Skeletal muscle tissue (tissue), 4 donors: Measurements from ENCODE around the gene SRR. TPM values are rescaled to one million over a fixed set of nuclear protein-coding genes. Genes with fewer than 3 reads are reported as not detected.
A peak's percentile ranks its signal among the peaks of the same experiment; 100 is the strongest.

Experiments
- H3K27ac ChIP-seq: one replicate; pipeline ENCODE4 v1.7.0; 2013; ENCODE audit warnings: mild to moderate bottlenecking, low read depth, low read length, inconsistent platforms
- H3K27me3 ChIP-seq, 3 donors: one replicate each; pipeline ENCODE4 v1.7.0; 2013; ENCODE audit warnings: low read length in 3 of 3; ENCODE audit not compliant: control insufficient read depth in 3 of 3, insufficient read depth in 3 of 3
- H3K36me3 ChIP-seq, 3 donors: one replicate each; pipeline ENCODE4 v1.7.0; 2013; ENCODE audit warnings: low read length in 3 of 3; ENCODE audit not compliant: control insufficient read depth in 3 of 3, insufficient read depth in 3 of 3
- H3K4me1 ChIP-seq, 3 donors: one replicate each; pipeline ENCODE4 v1.7.0; 2013; ENCODE audit warnings: low read length in 3 of 3, mild to moderate bottlenecking in 3 of 3; ENCODE audit not compliant: control insufficient read depth in 3 of 3, insufficient read depth in 3 of 3
- H3K4me3 ChIP-seq, 3 donors: one replicate each; pipeline ENCODE4 v1.7.0; 2013; ENCODE audit warnings: low read length in 3 of 3
- H3K9ac ChIP-seq, 3 donors: one replicate each; pipeline ENCODE4 v1.7.0; 2013; ENCODE audit warnings: low read length in 3 of 3, mild to moderate bottlenecking in 3 of 3, moderate library complexity in 2 of 3, low read depth in 1 of 3
- H3K9me3 ChIP-seq, 3 donors: one replicate each; pipeline ENCODE4 v1.7.0; 2013; ENCODE audit warnings: low read length in 3 of 3; ENCODE audit not compliant: control insufficient read depth in 3 of 3
- total RNA-seq: library from RNA; depleted of rRNA; stranded (reverse); fragments of >200 nt; gene quantifications from one replicate; pipeline ENCODE4 v1.2.3, GENCODE V29; 2014
- donor health status: Osteomylitis.

Gene SRR
- total RNA-seq, 1 donor from 2014 or later: 17.2 TPM

DNA sequence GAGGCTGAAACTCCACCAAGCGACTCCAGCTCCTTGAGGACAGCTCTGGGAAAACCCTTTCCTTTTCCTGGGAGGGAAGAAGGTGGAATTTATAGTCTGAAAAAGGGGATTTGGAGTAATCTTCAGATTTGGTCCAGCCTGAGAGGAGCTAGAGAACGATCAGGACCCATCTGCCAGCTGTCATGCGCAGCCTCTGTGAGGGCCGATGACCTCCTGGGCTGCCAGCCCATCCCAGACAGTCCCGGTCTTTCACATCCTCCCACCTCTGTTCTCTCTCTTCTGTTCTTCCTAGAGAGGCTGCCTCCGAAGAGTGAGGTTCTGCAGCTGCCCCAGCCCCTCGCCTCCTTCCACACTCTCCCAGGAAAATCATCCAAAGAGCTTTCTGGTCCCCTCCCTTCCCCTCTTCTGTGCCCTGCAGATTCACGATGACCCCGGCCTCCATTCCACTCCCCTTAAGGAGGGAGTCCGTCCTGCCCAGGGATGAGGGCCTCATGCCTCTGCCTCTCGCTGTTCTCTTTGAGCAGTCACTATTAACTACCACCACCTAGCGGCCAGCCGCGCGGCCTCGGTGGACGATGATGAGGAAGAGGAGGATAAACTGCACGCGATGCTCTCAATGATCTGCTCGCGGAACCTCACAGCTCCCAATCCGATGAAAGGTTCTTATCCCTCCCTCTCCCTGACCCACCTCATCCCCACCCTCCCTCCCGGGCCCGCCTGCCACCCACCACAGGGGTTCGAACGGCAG lies 63.2 kb downstream of the SRR start:
- H3K4me3 ChIP-seq: no peak overlapping the region
- H3K4me1 ChIP-seq: peaks cover 26 to 30% (median 29%) of the 10 kb centered on the region in 3 donors
- H3K36me3 ChIP-seq: peaks cover 12 to 36% (median 33%) of the 10 kb centered on the region in 3 donors

GRCh38 chr17:2368359-2368758 lies 64.6 kb downstream of the SRR start:
- H3K27me3 ChIP-seq: no peaks in the 10 kb centered on the region
- H3K27ac ChIP-seq: no peak overlapping the region
- H3K9me3 ChIP-seq: no peaks in the 10 kb centered on the region
- H3K9ac ChIP-seq: no peak overlapping the region
- peaks cover 22 to 26% (median 24%) of the 10 kb centered on the region in 3 donors for H3K4me1 ChIP-seq
- H3K4me3 ChIP-seq: no peak overlapping the region
- H3K36me3 ChIP-seq: peaks cover 14 to 34% (median 32%) of the 10 kb centered on the region in 3 donors

More for the DNA sequence above, 63.2 kb downstream of the SRR start:
- no peaks in the 10 kb centered on the region for H3K9me3 ChIP-seq
- H3K9ac ChIP-seq: no peak overlapping the region
- no peak overlapping the region for H3K27ac ChIP-seq
- H3K27me3 ChIP-seq: no peaks in the 10 kb centered on the region

GRCh38 chr17:2369039-2369438 lies 65.3 kb downstream of the SRR start:
- H3K9ac ChIP-seq: peak overlapping the region in 1 of 3 donors; percentile 8
- H3K4me3 ChIP-seq: no peak overlapping the region
- peaks cover 18 to 39% (median 38%) of the 10 kb centered on the region in 3 donors for H3K36me3 ChIP-seq
- H3K9me3 ChIP-seq: no peaks in the 10 kb centered on the region
- peaks cover 15 to 19% (median 17%) of the 10 kb centered on the region in 3 donors for H3K4me1 ChIP-seq
- no peak overlapping the region for H3K27ac ChIP-seq
- no peaks in the 10 kb centered on the region for H3K27me3 ChIP-seq

DNA sequence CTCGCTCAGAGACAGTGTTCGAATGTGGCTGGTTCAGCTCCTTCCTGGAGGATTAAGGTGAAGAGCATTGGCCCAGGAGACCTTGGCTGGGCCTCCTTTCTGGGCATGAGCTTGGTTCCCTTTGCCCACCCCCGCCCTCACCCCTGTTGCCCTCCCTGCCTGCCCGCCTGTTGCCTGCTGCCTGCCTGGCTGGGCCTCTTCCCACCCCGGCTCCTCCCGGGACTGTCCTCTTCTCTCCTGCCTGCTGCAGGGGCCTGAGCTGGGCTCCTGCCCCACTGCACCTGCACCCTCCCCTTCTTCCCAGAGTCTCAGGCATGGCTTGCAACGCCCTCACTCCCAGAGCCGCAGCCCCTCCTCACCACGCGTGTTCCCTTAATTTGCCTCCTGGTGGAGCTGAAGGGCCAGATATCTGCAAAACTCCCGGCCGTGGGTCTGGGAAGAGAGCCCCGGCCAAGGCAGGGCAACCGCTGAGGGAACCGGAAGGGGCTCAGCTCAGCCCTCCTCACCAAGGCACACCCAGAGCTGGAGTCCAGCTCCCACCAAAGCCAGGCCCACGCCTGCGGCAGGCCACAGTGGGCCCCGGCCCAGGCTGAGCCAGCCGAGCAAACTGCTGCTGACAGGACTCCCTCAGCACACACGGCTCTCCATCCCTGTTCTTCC lies 65.9 kb downstream of the SRR start:
- Histone ChIP-seq H3K9me3 (no peaks in the 10 kb centered on the region), H3K9ac (no peak overlapping the region), H3K27ac (no peak overlapping the region), H3K27me3 (no peaks in the 10 kb centered on the region), H3K4me3 (no peak overlapping the region), H3K4me1 (peaks cover 8 to 13% (median 10%) of the 10 kb centered on the region in 3 donors), H3K36me3 (peaks cover 18 to 40% (median 38%) of the 10 kb centered on the region in 3 donors)

- Histone ChIP-seq H3K4me1 (peaks cover 3 to 7% (median 5%) of the 10 kb centered on the region in 3 donors), H3K9me3 (no peaks in the 10 kb centered on the region), H3K36me3 (peaks cover 18 to 43% (median 38%) of the 10 kb centered on the region in 3 donors), H3K9ac (no peak overlapping the region), H3K4me3 (no peak overlapping the region), H3K27me3 (no peaks in the 10 kb centered on the region), H3K27ac (no peak overlapping the region)
Measured at GRCh38 chr17:2370211-2370589, 66.5 kb downstream of the SRR start.

GRCh38 chr17:2371183-2372130 lies 67.7 kb downstream of the SRR start:
- no peaks in the 10 kb centered on the region for H3K27me3 ChIP-seq
- H3K36me3 ChIP-seq: peaks cover 23 to 54% (median 43%) of the 10 kb centered on the region in 3 donors
- H3K9me3 ChIP-seq: no peaks in the 10 kb centered on the region

GRCh38 chr17:2372180-2372579 lies 68.4 kb downstream of the SRR start:
- Histone ChIP-seq H3K4me3 (no peak overlapping the region), H3K9me3 (no peaks in the 10 kb centered on the region), H3K27ac (no peak overlapping the region), H3K36me3 (peaks cover 25 to 52% (median 45%) of the 10 kb centered on the region in 3 donors), H3K4me1 (peaks cover 2 to 5% (median 4%) of the 10 kb centered on the region in 3 donors), H3K9ac (no peak overlapping the region), H3K27me3 (no peaks in the 10 kb centered on the region)

More at GRCh38 chr17:2371183-2372130, 67.7 kb downstream of the SRR start:
- Histone ChIP-seq H3K4me3 (no peak overlapping the region), H3K4me1 (peaks cover 2 to 5% (median 4%) of the 10 kb centered on the region in 3 donors), H3K9ac (no peak overlapping the region), H3K27ac (no peak overlapping the region)

GRCh38 chr17:2372681-2373080 lies 68.9 kb downstream of the SRR start:
- H3K9me3 ChIP-seq: no peaks in the 10 kb centered on the region
- H3K27me3 ChIP-seq: no peaks in the 10 kb centered on the region
- no peak overlapping the region for H3K27ac ChIP-seq
- no peak overlapping the region for H3K9ac ChIP-seq
- peaks cover 27 to 52% (median 48%) of the 10 kb centered on the region in 3 donors for H3K36me3 ChIP-seq
- H3K4me1 ChIP-seq: peaks cover 2 to 5% (median 4%) of the 10 kb centered on the region in 3 donors
- no peak overlapping the region for H3K4me3 ChIP-seq

DNA sequence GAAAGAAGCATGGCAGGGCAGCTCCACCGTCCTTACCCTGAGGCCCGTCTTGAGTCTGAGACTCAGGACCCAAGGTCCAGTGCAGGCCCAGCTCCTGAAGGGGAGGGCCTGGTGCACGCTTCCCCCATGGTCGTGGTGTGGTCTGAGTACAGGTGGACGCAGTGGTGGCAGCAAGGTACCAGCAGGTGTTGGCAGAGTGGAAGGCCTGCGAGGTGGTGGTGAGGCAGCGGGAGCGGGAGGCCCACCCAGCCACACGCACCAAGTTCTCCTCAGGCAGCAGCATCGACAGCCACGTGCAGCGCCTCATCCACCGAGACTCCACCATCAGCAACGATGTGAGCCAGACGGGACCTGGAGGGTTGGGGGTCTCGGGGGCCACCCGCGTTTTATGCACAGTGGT lies 69.4 kb downstream of the SRR start:
- no peaks in the 10 kb centered on the region for H3K27me3 ChIP-seq
- no peak overlapping the region for H3K4me3 ChIP-seq
- no peaks in the 10 kb centered on the region for H3K9me3 ChIP-seq
- peaks cover 27 to 53% (median 51%) of the 10 kb centered on the region in 3 donors for H3K36me3 ChIP-seq
- H3K9ac ChIP-seq: no peak overlapping the region
- peaks cover 2 to 5% (median 4%) of the 10 kb centered on the region in 3 donors for H3K4me1 ChIP-seq
- no peak overlapping the region for H3K27ac ChIP-seq
